COLO668 (cell line): ENCODE measurements around the gene ARRDC2.
"Not testable (repeated sequence)": the region's sequence is repeated elsewhere in the genome, so short reads cannot be mapped to it uniquely, and the experiment has no call there.

Experiments used
- DNase-seq: peaks from one replicate; lab custom pipeline; 2025; ENCODE audit not compliant: unreplicated experiment; lab: John Stamatoyannopoulos, UW

Gene ARRDC2

GRCh38 chr19:18016209-18016910 is 8.4 kb downstream of the ARRDC2 start:
- no peak for DNase-seq

DNA sequence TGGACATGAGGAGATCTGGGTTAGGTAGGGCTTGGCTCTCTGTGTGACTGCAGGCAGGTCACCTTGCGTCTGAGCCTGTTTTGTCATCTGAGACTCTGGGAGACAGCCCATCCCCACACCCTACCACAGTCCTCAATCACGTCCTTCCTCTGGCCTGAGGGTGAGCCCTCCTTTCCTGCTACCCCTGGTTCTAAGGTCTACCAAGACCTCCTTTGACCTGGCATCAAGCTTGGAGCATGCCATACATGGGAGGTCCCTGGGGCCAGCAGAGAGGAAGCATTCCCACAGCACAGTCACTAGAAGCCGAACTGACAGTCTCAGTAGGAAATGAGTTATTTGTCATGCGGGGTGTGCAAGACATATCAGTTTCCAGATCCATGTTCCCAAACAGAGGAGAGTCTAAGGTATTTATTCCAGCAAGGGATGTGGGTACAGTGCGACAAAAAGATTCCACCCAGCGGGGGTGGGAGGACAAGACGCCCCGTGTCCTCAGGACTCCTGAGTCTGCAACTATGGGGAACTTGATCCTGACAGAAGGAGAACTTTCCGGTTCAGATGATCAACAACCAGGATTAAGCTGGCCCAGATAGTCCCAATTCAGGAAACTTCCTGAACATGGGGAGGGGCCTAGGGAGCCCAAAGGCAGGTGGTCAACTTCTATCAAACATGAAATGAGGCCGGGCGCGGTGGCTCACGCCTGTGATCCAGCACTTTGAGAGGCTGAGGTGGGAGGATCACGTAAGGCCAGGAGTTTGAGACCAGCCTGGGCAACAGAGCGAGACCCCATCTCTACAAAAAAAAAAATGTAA is 9.5 kb downstream of the ARRDC2 start:
- no peak for DNase-seq

DNA sequence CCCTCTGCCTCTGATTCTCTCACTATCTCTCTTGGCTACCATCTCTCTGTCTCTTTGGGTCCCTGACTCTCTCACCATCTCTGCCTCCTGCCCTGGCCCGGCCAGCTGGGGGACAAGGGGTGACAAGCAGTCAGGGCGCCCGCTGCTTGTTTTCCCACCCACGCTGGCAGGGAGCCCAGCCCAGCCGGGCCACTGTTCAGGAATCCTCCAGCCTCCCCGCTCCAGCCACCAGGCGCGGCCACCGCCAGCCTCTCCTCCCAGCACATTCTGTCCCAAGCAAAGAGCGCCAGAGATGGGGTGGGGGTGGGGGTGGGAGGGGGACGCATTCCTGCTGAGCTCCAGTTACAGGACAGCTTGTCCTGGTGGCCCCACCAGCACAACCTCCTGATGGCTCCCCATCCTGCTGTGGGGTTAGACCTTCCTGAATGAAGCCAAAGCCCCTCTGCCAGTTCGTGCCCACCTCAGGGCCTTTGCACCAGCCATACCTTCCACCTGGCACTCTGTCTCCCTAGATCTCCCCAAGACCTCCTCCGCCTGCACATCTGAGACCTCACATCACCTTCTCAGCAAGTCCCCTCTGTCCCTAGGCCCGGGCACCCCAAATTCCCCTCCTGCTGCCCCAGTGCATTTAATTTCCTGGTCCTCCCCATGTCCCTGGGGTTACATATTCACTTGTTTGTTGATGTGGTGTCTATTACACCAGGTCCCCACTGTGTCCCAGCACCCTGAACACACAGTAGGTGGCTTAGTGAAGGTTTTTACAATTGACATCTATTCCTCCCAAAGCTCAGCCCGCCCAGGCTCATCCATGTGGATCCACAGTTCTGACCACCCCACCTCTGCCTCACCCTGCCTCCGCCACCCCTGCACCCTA is 12.5 kb downstream of the ARRDC2 start:
- peak; percentile 56 for DNase-seq

GRCh38 chr19:18021121-18021755 is 13.3 kb downstream of the ARRDC2 start:
- DNase-seq: peak; percentile 60

GRCh38 chr19:18023622-18024251 is 15.8 kb downstream of the ARRDC2 start:
- peak; percentile 71 for DNase-seq

GRCh38 chr19:18027151-18027550 is 19.2 kb downstream of the ARRDC2 start:
- no peak for DNase-seq

DNA sequence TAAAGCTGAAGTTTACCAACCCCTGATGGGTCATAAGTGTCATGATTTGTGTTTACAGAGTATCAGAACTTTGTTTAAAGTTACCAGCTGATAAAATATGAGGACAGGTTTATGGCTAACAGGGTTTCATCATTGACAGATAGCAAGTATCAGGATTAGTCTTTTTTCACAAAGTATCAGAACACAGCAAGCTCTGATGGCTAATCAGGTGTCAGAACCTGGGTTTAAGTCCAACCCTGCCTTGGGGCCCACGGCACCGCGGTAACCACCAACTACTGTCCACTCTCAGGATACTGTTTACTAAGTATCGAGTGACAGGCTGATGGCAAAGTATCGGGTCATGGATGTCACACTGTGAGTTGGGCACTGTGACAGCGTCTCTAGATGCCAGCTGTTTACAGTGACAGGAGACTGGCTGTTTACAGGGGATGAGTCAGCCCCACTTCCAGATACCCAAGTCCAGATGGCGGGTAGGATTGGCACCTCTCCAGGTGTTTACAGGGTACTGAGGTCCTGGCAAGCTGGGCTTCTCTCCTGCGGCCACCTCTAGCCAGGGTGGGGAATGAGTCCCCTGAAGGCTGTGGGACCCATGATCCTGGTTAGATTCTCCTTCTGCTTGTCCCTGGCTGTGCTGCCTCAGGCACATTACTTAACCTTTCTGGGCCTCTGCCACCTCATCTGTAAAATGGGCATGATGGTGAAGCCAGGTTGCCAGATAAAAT is 21.8 kb downstream of the ARRDC2 start:
- peak; percentile 96 for DNase-seq

GRCh38 chr19:18031401-18031800 is 23.4 kb downstream of the ARRDC2 start:
- DNase-seq: not testable (repeated sequence)

DNA sequence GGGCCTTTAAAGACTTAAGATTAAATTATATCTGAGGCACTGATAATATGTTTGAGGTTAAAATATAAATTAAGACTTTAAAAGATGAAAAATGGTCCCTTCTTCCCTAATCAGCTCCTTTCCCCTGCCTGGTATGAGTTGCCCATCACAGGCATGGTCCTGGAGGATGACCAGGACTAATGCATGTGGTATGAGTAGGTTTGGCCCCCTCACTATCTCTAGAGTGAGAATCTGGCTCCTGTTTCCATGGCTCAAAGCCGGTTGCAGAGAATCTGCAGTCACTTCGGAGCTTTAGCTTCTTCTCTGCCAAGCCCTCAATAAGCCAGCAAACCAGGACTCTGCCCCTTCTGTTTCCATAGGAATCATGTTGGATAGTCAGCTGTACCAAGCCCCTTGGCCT is 24.1 kb downstream of the ARRDC2 start:
- not testable (repeated sequence) for DNase-seq

GRCh38 chr19:18041054-18041453 is 33.1 kb downstream of the ARRDC2 start:
- no peak for DNase-seq

DNA sequence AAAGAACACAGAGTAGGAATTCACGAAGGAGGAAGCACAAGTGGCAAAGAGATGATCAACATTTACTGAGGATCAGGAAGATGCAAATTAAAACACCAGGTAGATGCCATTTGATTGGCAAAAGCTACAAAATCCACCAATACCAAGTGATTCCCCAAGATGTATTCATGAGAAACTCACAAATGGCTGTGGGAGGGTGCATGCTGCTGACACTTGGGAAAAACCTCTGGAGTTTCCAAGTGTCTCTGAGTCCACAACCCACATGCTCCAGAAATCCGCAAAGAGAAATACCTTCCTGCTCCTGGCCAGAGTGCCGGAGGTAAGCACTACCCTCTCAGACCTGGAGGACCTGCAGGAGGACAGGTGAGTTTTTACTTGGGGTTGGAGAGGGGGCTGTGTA is 35.7 kb downstream of the ARRDC2 start:
- no peak for DNase-seq

DNA sequence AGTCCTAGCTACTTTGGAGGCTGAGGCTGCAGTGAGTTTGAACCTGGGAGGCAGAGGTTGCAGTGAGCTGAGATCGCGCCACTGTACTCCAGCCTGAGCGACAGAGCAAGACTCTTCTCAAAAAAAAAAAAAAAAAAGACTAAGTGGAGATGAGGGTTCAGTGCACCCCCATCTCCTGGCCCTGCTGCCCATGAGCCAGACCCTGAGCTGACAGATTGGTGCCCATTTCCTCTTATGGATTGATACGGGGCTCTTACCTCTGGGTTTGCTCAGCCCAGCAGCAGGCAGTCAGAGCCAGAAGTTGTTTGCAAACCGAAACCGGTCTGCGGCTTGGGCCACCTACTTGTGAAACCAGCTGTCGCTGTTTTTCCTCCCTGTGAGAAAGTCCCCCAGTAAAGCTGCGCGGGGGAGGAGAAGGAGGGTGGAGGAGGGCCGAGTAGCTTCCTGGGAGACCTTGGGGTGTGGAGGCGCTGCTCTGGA is 36.9 kb downstream of the ARRDC2 start:
- DNase-seq: peak; percentile 82

DNA sequence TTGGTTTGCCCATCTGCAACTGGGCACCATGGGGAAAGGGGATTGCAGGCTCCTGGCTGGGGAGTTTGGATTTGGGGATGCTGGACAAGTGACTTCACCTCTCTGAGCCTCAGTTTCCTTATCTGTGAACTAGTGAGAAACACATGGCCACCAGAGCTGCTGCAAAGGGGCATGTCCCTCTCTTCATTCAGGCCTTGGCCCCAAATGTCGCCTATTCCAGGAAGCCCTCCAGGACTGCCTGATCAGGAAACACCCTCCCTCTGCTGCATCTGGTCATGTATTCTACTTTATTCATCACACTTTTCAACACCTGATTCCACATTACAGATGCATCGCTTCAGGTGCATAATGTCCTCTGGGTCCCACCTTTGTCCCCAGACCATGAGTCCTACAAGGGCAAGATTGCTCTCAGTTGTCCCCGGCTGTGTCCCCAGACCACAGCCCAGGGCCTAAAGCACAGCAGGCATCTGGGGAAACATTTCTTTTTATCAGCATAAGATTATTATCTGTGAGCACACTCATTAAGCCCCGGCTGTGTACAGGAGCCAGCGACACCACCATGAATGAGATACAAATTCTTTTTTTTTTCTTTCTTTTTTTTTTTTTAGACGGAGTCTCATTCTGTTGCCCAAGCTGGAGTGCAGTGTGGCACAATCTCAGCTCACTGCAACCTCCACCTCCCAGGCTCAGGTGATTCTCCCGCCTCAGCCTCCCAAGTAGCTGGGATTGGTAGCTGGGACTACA is 37.5 kb downstream of the ARRDC2 start:
- no peak for DNase-seq

DNA sequence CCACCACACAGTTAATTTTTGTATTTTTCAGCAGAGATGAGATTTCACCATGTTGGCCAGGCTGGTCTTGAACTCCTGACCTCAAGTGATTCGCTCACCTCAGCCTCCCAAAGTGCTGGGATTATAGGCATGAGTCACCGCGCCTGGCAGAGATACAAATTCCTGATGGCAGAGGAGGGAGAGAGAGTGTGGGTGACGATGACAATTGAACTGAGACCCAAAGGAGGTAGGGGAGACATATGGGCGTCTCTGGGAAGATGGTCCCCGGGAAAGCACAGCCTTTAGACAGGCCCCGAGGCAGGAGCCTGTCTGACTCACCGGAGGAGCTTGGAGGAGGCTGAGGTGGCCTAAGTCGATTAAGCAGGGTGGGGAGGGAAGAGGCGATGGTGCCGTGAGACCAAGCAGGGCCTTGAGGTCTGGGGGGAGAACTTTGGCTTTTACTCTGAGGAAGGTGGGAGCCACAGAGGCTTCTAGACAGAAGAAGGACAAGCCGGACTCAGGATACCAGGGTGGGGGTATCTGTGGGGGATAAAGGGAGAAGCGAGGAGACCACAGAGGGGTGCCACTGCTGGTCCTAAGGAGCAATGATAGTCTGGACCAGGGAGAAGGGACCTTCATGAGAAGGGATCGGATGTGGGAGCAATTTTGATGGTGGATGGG is 38.2 kb downstream of the ARRDC2 start:
- DNase-seq: no peak

DNA sequence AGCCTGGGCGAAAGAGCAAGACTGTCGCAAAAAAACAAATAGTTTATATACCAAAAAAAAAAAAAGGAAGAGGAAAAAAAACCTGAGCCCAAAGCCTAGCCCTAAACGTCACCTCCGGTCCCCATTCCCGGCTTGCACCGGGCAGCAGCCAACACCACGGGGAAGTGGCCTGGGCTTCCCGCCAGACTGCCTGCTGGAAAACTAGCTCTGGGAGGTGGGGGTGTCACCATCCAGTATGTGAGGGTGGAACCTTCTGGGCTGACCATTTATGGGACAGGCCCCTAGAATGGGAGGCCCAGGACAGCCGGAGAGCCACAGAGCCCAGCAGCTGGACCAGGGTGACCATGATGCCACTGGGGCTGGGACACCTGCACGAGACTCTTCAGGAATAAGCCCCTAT is 41.4 kb downstream of the ARRDC2 start:
- no peak for DNase-seq

DNA sequence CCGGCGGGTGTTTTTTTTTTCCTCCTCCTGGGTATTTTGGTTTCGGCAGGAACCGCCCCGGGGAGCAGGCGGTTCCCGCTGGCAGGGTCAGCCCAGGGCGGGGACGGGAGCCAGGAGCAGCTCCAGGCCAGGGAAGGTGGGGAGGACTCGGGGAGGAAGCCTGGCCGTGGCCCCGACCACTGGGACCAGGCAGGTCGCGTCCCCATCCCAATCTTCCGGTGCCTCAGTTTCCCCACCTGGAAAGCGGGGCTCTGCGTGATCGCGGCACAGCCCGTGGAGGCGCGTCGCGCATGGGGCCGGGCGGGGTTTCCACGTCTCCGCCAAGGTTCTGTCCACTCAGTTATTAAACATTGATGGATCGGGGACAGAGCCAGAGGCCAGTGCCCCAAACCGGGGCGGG is 43.9 kb downstream of the ARRDC2 start:
- DNase-seq: no peak

DNA sequence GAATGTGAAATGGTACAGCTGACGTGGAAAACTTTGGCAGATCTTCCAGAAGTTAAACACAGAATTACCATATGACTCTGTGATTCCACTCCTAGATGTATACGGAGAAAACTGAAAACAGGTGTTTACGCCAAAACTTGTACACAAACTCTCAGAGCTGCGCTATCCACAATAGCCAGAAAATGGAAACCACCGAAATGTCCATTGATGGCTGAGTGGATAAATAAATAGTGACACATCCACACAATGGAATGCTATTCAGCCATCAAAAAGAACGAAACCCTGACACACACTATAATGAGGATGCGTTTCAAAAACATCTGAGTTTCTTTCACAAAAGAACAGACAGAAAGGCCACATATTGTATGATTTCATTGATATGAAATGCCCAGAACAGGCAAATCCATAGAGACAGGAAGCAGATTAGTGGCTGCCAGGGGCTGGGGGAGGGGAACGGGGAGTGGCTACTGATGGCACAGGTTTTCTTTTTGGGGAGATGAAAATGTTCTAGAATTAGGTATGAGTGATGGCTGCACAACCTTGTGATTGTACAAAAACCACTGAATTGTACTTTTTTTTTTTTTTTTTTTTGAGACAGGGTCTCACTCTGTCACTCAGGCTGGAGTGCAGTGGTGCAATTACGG is 45.7 kb downstream of the ARRDC2 start:
- no peak for DNase-seq

DNA sequence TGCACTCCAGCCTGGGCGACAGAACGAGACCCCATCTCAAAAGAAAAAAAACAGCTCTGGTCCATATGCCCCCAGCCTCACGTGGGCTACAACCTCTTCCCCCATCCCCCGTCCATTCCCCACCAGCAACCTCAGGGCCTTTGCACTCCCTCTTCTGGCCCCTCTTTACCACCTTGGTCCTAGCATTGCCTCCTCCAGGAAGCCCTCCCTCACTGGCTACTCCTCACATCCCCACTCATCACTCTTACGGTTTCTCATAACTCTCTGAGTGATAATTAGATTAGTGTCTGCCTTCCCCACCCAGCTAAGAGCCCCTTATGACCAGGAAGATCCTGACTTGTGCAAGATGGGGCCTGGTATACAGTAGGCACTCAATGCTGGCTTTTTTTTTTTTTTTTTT is 48.0 kb downstream of the ARRDC2 start:
- DNase-seq: no peak
